ENCODE data around the gene TSPEAR. TPM values are rescaled to one million over a fixed set of nuclear protein-coding genes. Genes with fewer than 3 reads are reported as not detected.
"Not testable (repeated sequence)": the region's sequence is repeated elsewhere in the genome, so short reads cannot be mapped to it uniquely, and the experiment has no call there.

TSPEAR gene
- total and polyA plus RNA-seq, 8 donors, result 0.05 to 0.29 (median 0.12) TPM; not detected in 4

DNA sequence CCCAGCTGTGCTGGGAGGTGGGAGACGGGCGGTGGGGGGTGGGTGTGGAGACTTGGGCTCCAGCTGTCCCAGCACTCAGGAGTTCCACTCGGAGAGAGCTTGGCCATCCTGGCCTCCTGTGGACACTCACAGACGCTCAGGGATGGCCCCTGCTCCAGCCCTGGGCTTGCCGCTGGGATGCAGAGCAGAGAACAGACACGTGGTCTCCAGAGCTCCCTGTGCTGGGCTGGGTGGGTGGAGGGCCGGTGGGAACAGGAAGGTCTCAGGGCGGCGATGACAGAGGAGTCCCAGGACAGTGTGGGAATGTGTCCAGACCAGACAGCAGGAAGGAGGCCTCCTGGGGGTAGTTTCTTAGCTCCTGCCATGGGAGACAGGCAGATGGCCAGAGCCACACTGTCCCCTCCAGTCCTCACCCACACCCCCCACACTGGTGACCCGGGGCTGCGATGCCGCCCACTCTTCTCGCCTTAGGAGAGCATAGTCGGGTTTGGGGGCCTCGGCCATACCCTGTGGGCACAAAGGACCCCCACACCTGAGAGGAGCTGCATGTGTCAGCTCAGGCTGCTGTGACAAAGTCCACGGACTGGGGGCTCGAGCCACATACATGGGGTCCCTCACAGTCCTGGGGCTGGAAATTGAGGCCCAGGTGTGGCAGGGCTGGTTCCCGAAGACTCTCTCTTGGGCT lies 82.5 kb downstream of the TSPEAR start:
- DNase-seq, result no peak
- WGBS, 5 donors, result 53 to 78% (median 71%) methylated on average over 13 to 18 of the region's 18 CpGs
- Histone ChIP-seq H3K4me1 (no peaks in the 10 kb centered on the region), H3K4me3 (no peak overlapping the region), H3K36me3 (no peaks in the 10 kb centered on the region), H3K9me3 (peaks cover 3 to 46% (median 37%) of the 10 kb centered on the region in 4 donors), H3K27ac (no peak overlapping the region), H3K27me3 (peaks cover 0 to 34% (median 19%) of the 10 kb centered on the region in 3 donors)
- intact Hi-C loops (cut with DNase I; ENCODE audit: low total_unique reads), result no loop called here
- TF ChIP-seq CTCF (IDR thresholded peaks at IDR 0.05), result no peak
- no peak for TF ChIP-seq POLR2A (IDR thresholded peaks at IDR 0.05)
- no peak for TF ChIP-seq POLR2AphosphoS5 (IDR thresholded peaks at IDR 0.05)
- no peak for TF ChIP-seq EP300 (IDR thresholded peaks at IDR 0.05)

DNA sequence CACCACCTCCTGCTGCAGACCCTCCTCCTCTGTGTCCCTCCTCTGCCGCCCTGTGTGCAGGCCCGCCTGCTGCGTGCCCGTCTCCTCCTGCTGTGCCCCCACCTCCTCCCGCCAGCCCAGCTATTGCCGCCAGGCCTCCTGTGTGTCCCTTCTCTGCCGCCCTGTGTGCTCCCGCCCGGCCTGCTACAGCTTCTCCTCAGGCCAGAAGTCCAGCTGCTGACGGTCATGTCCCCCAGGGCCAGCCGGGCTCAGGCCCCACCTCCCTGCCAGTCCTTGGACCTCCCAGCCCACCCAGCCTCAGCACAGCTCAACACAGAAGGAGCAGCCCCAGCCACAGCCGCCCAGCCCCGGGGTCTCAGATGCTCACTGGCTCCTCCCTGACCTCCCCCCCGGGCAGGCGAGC lies 83.5 kb downstream of the TSPEAR start:
- intact Hi-C loops (cut with DNase I; ENCODE audit: low total_unique reads); DNase-seq: not testable (repeated sequence)
- WGBS, 5 donors, result 34 to 50% (median 45%) methylated on average over 9 to 15 of the region's 15 CpGs

DNA sequence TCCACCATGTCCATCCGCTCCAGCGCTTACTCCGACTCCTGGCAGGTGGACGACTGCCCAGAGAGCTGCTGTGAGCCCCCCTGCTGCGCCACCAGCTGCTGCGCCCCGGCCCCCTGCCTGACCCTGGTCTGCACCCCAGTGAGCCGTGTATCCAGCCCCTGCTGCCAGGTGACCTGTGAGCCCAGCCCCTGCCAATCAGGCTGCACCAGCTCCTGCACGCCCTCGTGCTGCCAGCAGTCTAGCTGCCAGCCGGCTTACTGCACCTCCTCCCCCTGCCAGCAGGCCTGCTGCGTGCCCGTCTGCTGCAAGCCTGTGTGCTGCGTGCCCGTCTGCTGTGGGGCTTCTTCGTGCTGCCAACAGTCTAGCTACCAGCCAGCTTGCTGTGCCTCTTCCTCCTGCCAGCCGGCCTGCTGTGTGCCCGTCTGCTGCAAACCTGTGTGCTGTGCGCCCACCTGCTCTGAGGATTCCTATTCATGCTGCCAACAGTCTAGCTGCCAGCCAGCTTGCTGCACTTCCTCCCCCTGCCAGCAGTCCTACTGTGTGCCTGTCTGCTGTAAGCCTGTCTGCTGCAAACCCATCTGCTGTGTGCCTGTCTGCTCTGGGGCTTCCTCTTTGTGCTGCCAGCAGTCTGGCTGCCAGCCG lies 84.1 kb downstream of the TSPEAR start:
- intact Hi-C loops (cut with DNase I; ENCODE audit: low total_unique reads); H3K4me3 ChIP-seq; H3K27ac ChIP-seq; H3K4me1 ChIP-seq; H3K36me3 ChIP-seq; DNase-seq: not testable (repeated sequence)
- H3K27me3 ChIP-seq, result peaks cover 0 to 34% (median 19%) of the 10 kb centered on the region in 3 donors
- peaks cover 3 to 53% (median 45%) of the 10 kb centered on the region in 4 donors for H3K9me3 ChIP-seq
- WGBS, 5 donors, result 72 to 90% (median 85%) methylated on average over 8 to 18 of the region's 20 CpGs

More for the DNA sequence above, 83.5 kb downstream of the TSPEAR start:
- H3K27ac ChIP-seq, H3K4me3 ChIP-seq, H3K36me3 ChIP-seq, H3K4me1 ChIP-seq: not testable (repeated sequence)
- Histone ChIP-seq H3K27me3 (peaks cover 0 to 34% (median 19%) of the 10 kb centered on the region in 3 donors), H3K9me3 (peaks cover 3 to 53% (median 46%) of the 10 kb centered on the region in 4 donors)

DNA sequence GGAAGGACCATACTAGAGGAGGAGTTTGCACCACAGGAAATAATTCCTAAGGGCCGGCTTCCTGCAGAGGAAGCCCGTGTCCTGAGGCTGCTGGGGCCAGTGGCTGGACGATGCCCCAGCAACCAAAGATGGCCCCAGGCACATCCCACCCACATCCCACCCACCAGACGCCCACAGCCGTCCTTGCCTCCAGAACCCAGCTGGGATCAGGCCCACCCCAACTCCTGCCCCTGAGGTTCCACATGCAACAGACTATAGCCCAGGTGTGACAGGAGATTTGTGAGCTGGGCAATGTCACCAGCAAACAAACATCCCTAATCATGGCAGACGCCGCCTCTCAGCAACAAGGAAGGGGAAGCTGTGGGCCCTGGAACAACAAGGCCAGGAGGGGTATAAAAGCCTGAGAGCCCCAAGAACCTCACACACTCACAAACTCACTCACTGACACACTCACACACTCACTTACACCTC lies 84.7 kb downstream of the TSPEAR start, which contains the start of gene KRTAP10-9:
Gene KRTAP10-9 (plus strand): TSS at position 421 of the 471 bp plus-strand sequence. CDS start 79 bp downstream, outside the sequence.
- Histone ChIP-seq H3K27me3 (peaks cover 0 to 34% (median 19%) of the 10 kb centered on the region in 3 donors), H3K4me1 (no peaks in the 10 kb centered on the region), H3K4me3 (no peak within 1 kb of the TSS), H3K36me3 (no peaks in the 10 kb centered on the region), H3K9me3 (peaks cover 0 to 51% (median 41%) of the 10 kb centered on the region in 4 donors), H3K27ac (no peak within 1 kb of the TSS)
- DNase-seq, result no peak
- WGBS, 5 donors, result 42 to 67% (median 49%) methylated on average over 5 to 7 of the region's 7 CpGs
- no peak for TF ChIP-seq CTCF (IDR thresholded peaks at IDR 0.05)
- TF ChIP-seq POLR2AphosphoS5 (IDR thresholded peaks at IDR 0.05), result no peak
- no peak for TF ChIP-seq EP300 (IDR thresholded peaks at IDR 0.05)
- TF ChIP-seq POLR2A (IDR thresholded peaks at IDR 0.05), result no peak
- intact Hi-C loops (cut with DNase I; ENCODE audit: low total_unique reads), result no loop called here

DNA sequence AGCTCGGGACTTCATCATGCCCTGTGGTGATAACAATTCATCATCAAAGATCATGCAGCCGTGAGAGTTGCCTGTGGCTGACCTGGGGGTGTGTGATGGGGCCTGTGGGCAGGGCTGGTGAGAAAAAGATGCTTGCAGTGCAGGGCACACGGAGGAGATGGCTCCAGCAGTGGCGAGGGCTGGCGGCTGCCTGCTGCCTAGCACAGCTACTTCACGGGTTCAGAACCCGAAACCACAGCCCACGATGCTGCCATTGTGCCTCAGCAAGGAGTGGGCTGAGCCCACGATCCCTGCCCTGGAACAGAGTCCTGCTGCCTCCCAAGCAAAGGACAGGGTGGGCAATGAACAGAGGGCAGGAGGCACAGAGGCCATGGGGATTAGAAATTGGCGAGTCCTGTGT lies 85.1 kb downstream of the TSPEAR start:
- no peak for DNase-seq

More for the DNA sequence above, 85.1 kb downstream of the TSPEAR start:
- intact Hi-C loops (cut with DNase I; ENCODE audit: low total_unique reads), result no loop called here
- no peaks in the 10 kb centered on the region for H3K36me3 ChIP-seq
- no peak overlapping the region for H3K4me3 ChIP-seq
- H3K9me3 ChIP-seq, result peaks cover 0 to 46% (median 36%) of the 10 kb centered on the region in 4 donors
- H3K4me1 ChIP-seq, result no peaks in the 10 kb centered on the region
- no peak overlapping the region for H3K27ac ChIP-seq
- no peak for TF ChIP-seq EP300 (IDR thresholded peaks at IDR 0.05)
- TF ChIP-seq POLR2AphosphoS5 (IDR thresholded peaks at IDR 0.05), result no peak
- H3K27me3 ChIP-seq, result peaks cover 0 to 34% (median 19%) of the 10 kb centered on the region in 3 donors
- 56 to 77% (median 69%) methylated on average over 5 to 10 of the region's 10 CpGs for WGBS, 5 donors
